HG02943 (cell line): ENCODE data around the gene MYMK.
A peak's percentile ranks its signal among the peaks of the same experiment; 100 is the strongest.

Experiments used
- ATAC-seq: cut with Tn5 transposase; IDR thresholded peaks from one replicate; pipeline ENCODE4 v1.9.1; 2021; ENCODE audit warnings: mild to moderate bottlenecking, low read depth, moderate library complexity; ENCODE audit not compliant: unreplicated experiment

Gene MYMK

GRCh38 chr9:133489253-133490190 is 35.2 kb downstream of the MYMK start:
- no peak for ATAC-seq

GRCh38 chr9:133488686-133489252 is 36.0 kb downstream of the MYMK start:
- no peak for ATAC-seq

- no peak for ATAC-seq
These were observed 37.4 kb downstream of the MYMK start for GRCh38 chr9:133487331-133487725.

GRCh38 chr9:133485531-133486260 is 39.1 kb downstream of the MYMK start:
- ATAC-seq = no peak

GRCh38 chr9:133484671-133485437 is 39.9 kb downstream of the MYMK start:
- ATAC-seq = no peak

GRCh38 chr9:133483611-133484010 is 41.1 kb downstream of the MYMK start:
- ATAC-seq = no peak

GRCh38 chr9:133478851-133479711 is 45.7 kb downstream of the MYMK start, which contains the start of gene SLC2A6:
SLC2A6 (minus strand) TSS chr9:133479099; CDS start chr9:133479059, 40 bp downstream.
- peak; percentile 85 for ATAC-seq

- ATAC-seq = peak; percentile 47
These were observed 46.5 kb downstream of the MYMK start for GRCh38 chr9:133477992-133478850.

- no peak for ATAC-seq
These were observed 47.3 kb downstream of the MYMK start for GRCh38 chr9:133477461-133477860.

- no peak for ATAC-seq
These were observed 47.8 kb downstream of the MYMK start for GRCh38 chr9:133476941-133477340.

- ATAC-seq = no peak
These were observed 48.5 kb downstream of the MYMK start for GRCh38 chr9:133476036-133476931.

GRCh38 chr9:133475292-133476012 is 49.3 kb downstream of the MYMK start:
- no peak for ATAC-seq

GRCh38 chr9:133474853-133475252 is 49.9 kb downstream of the MYMK start:
- no peak for ATAC-seq

GRCh38 chr9:133474215-133474614 is 50.5 kb downstream of the MYMK start:
- no peak for ATAC-seq

GRCh38 chr9:133473743-133474142 is 51.0 kb downstream of the MYMK start:
- ATAC-seq = no peak

- no peak for ATAC-seq
These were observed 51.9 kb downstream of the MYMK start for GRCh38 chr9:133472753-133473378.

- no peak for ATAC-seq
These were observed 52.5 kb downstream of the MYMK start for GRCh38 chr9:133472277-133472645.
